ENCODE measurements around the gene LCLAT1. TPM values are rescaled to one million over a fixed set of nuclear protein-coding genes. Genes with fewer than 3 reads are reported as not detected.

LCLAT1 gene
- total RNA-seq, 2 experiments from 2014 or later = 8.3 to 10.2 TPM

- Histone ChIP-seq H3K4me1 (ENCODE audit: insufficient read depth, low read length) (no peaks in the 10 kb centered on the region), H3K27ac (ENCODE audit: low read depth in 1 of 2, low read length in 2 of 2) (no peak overlapping the region), H3K36me3 (ENCODE audit: insufficient read depth, low read length) (no peaks in the 10 kb centered on the region), H3K9me3 (ENCODE audit: control insufficient read depth in 1 of 2, insufficient read depth in 1 of 2, low read length in 2 of 2) (no peaks in the 10 kb centered on the region), H3K4me3 (ENCODE audit: low read length) (no peak overlapping the region), H3K27me3 (ENCODE audit: control insufficient read depth in 1 of 2, insufficient read depth in 2 of 2, low read length in 2 of 2) (no peaks in the 10 kb centered on the region)
- Mint-ChIP-seq H3K9me3 (no peaks in the 10 kb centered on the region), H3K4me1 (ENCODE audit: low read depth) (no peaks in the 10 kb centered on the region), H3K36me3 (ENCODE audit: low read depth) (no peaks in the 10 kb centered on the region), H3K27me3 (no peaks in the 10 kb centered on the region), H3K27ac (no peak overlapping the region), H3K4me3 (no peak overlapping the region)
- POLR2A ChIA-PET = no interaction called here
- intact Hi-C loops (cut with DNase I, micrococcal nuclease) = no loop called here
- CTCF ChIA-PET = no interaction called here
- ATAC-seq (ENCODE audit: poor library complexity) (no peak), DNase-seq (no peak)
- TF ChIP-seq CTCF (IDR thresholded peaks at IDR 0.05) = no peak
These were observed 237.9 kb downstream of the LCLAT1 start for GRCh38 chr2:30684996-30685395.

- Mint-ChIP-seq H3K27ac (no peak overlapping the region), H3K9me3 (no peaks in the 10 kb centered on the region), H3K36me3 (ENCODE audit: low read depth) (no peaks in the 10 kb centered on the region), H3K27me3 (no peaks in the 10 kb centered on the region), H3K4me3 (no peak overlapping the region), H3K4me1 (ENCODE audit: low read depth) (no peaks in the 10 kb centered on the region)
- H3K9me3 ChIP-seq (ENCODE audit: control insufficient read depth in 1 of 2, insufficient read depth in 1 of 2, low read length in 2 of 2) = no peaks in the 10 kb centered on the region
- no peaks in the 10 kb centered on the region for H3K4me1 ChIP-seq (ENCODE audit: insufficient read depth, low read length)
- no peak for ATAC-seq (ENCODE audit: poor library complexity)
- H3K27me3 ChIP-seq (ENCODE audit: control insufficient read depth in 1 of 2, insufficient read depth in 2 of 2, low read length in 2 of 2) = no peaks in the 10 kb centered on the region
- H3K4me3 ChIP-seq (ENCODE audit: low read length) = no peak overlapping the region
- no peak for DNase-seq
- no peak overlapping the region for H3K27ac ChIP-seq (ENCODE audit: low read depth in 1 of 2, low read length in 2 of 2)
- intact Hi-C loops (cut with DNase I, micrococcal nuclease) = no loop called here
- TF ChIP-seq CTCF (IDR thresholded peaks at IDR 0.05) = no peak
- ChIA-PET POLR2A (no interaction called here), CTCF (interaction anchor here (1.7 kb wide), 1 partner anchor 26 kb away, joined by 7 read pairs; no protein-coding TSS in a partner anchor)
- no peaks in the 10 kb centered on the region for H3K36me3 ChIP-seq (ENCODE audit: insufficient read depth, low read length)
These were observed 239.0 kb downstream of the LCLAT1 start for GRCh38 chr2:30686000-30686399.

- no peak overlapping the region for H3K4me3 Mint-ChIP-seq
- Histone ChIP-seq H3K4me1 (ENCODE audit: insufficient read depth, low read length) (no peaks in the 10 kb centered on the region), H3K27me3 (ENCODE audit: control insufficient read depth in 1 of 2, insufficient read depth in 2 of 2, low read length in 2 of 2) (no peaks in the 10 kb centered on the region), H3K36me3 (ENCODE audit: insufficient read depth, low read length) (no peaks in the 10 kb centered on the region), H3K9me3 (ENCODE audit: control insufficient read depth in 1 of 2, insufficient read depth in 1 of 2, low read length in 2 of 2) (no peaks in the 10 kb centered on the region), H3K27ac (ENCODE audit: low read depth in 1 of 2, low read length in 2 of 2) (no peak overlapping the region), H3K4me3 (ENCODE audit: low read length) (no peak overlapping the region)
- no peaks in the 10 kb centered on the region for H3K36me3 Mint-ChIP-seq (ENCODE audit: low read depth)
- intact Hi-C loops (cut with DNase I, micrococcal nuclease) = no loop called here
- ChIA-PET CTCF (interaction anchor here (1.7 kb wide), 1 partner anchor 25 kb away, joined by 7 read pairs; no protein-coding TSS in a partner anchor), POLR2A (no interaction called here)
- H3K4me1 Mint-ChIP-seq (ENCODE audit: low read depth) = no peaks in the 10 kb centered on the region
- H3K9me3 Mint-ChIP-seq = no peaks in the 10 kb centered on the region
- H3K27me3 Mint-ChIP-seq = no peaks in the 10 kb centered on the region
- no peak for ATAC-seq (ENCODE audit: poor library complexity)
- no peak for DNase-seq
- H3K27ac Mint-ChIP-seq = no peak overlapping the region
- TF ChIP-seq CTCF (IDR thresholded peaks at IDR 0.05) = no peak
These were observed 239.6 kb downstream of the LCLAT1 start for GRCh38 chr2:30686669-30687068.

Data from CD4-positive, alpha-beta T cell (primary cell).